Activated naive CD4-positive, alpha-beta T cell treated with anti-CD3 and anti-CD28 coated beads, Interleukin-2, amount 50 U/mL, for 72 hours (primary cell): ENCODE data around the gene CREBZF. TPM values are rescaled to one million over a fixed set of nuclear protein-coding genes. Genes with fewer than 3 reads are reported as not detected.

Experiments
- total RNA-seq, 2 donors: library from RNA; stranded (reverse); gene quantifications; one replicate each; pipeline ENCODE4 v1.2.3, GENCODE V29; 2022

Gene CREBZF
- total RNA-seq, 2 donors from 2014 or later: 61.0 to 65.7 TPM

Other genes starting within 250 kb of the CREBZF start
- 1 to 10 TPM; 4.2 to 5.4 TPM for gene DLG2, start 37.8 kb downstream of the CREBZF start, total RNA-seq
- 100 to 1,000 TPM in 1 of 2 donors, 10 to 100 TPM in 1; 77.0 to 104 TPM for gene TMEM126B, start 36.5 kb downstream of the CREBZF start, total RNA-seq
- gene TMEM126A, start 17.2 kb downstream of the CREBZF start, total RNA-seq: 10 to 100 TPM; 36.5 to 60.3 TPM
- gene CCDC89, start 21.1 kb upstream of the CREBZF start, total RNA-seq: not detected
- 1 to 10 TPM; 4.6 to 7.5 TPM for gene SYTL2, start 146.0 kb upstream of the CREBZF start, total RNA-seq
- under 1 TPM in 1 of 2 donors, not detected in 1; 0.19 TPM for gene CCDC83, start 190.3 kb upstream of the CREBZF start, total RNA-seq